ENCODE results near the gene CUL5. TPM values are rescaled to one million over a fixed set of nuclear protein-coding genes. Genes with fewer than 3 reads are reported as not detected.

CUL5 gene
- total RNA-seq, 6 experiments from 2014 or later = 32.3 to 38.4 (median 36.2) TPM

DNA sequence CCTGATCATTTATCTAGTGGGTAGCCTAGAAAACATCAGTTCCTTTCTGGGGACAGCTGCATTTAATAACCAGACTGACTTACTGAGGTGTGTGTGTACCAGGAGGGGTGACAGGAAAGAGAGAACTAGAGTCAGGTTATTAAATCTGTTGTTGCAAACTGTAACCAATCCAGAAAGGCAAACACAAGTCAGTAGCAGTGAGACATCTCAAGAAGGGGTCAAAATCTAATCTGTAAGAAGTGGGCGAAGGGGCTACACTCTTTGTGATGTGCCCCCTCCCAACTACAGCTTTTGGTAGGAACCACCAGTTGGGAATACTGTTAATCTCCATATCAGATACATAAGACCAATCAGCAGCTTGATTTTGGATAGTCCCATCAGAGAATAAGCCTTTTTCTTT, 26.3 kb downstream of the CUL5 start:
- Mint-ChIP-seq H3K36me3 (ENCODE audit: low read depth) (peaks cover 22% of the 10 kb centered on the region), H3K9me3 (no peaks in the 10 kb centered on the region), H3K4me1 (ENCODE audit: low read depth) (peaks cover 29% of the 10 kb centered on the region), H3K27me3 (ENCODE audit: insufficient read depth) (no peaks in the 10 kb centered on the region), H3K27ac (no peak overlapping the region), H3K4me3 (no peak overlapping the region)
- TF ChIP-seq CTCF (IDR thresholded peaks at IDR 0.05) = no peak
- DNase-seq = no peak

DNA sequence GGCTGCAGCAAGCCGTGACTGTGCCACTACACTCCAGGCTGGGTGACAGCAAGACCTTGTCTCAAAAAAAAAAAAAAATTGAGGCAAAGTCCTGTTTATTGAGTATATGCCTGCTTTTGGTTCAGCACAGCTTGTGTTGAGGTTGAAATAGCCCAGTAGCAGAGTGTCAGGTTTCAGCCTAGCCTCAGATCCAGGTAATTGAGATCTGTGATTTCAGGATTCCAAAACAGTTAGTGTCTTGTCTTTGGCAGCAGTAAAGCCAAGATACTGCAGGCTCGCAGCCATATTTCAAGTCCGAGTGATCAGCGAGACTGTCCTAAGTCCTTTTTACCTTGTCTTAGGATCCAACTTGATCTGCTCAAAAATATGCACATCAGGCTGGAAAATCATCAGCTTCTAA, 27.0 kb downstream of the CUL5 start:
- H3K9me3 Mint-ChIP-seq = no peaks in the 10 kb centered on the region
- no peak for DNase-seq
- H3K4me1 Mint-ChIP-seq (ENCODE audit: low read depth) = peaks cover 29% of the 10 kb centered on the region
- no peaks in the 10 kb centered on the region for H3K27me3 Mint-ChIP-seq (ENCODE audit: insufficient read depth)
- peaks cover 17% of the 10 kb centered on the region for H3K36me3 Mint-ChIP-seq (ENCODE audit: low read depth)
- TF ChIP-seq CTCF (IDR thresholded peaks at IDR 0.05) = no peak
- no peak overlapping the region; the same call in 1 of the 2 replicates for H3K27ac Mint-ChIP-seq
- no peak overlapping the region for H3K4me3 Mint-ChIP-seq

- Mint-ChIP-seq H3K27ac (no peak overlapping the region; the same call in 1 of the 2 replicates), H3K36me3 (ENCODE audit: low read depth) (peaks cover 7% of the 10 kb centered on the region; the same call in 1 of the 2 replicates), H3K4me1 (ENCODE audit: low read depth) (peaks cover 29% of the 10 kb centered on the region), H3K4me3 (no peak overlapping the region), H3K27me3 (ENCODE audit: insufficient read depth) (no peaks in the 10 kb centered on the region), H3K9me3 (no peaks in the 10 kb centered on the region)
- DNase-seq = no peak
- TF ChIP-seq CTCF (IDR thresholded peaks at IDR 0.05) = no peak
These were observed 28.5 kb downstream of the CUL5 start for GRCh38 chr11:108037211-108037610.

DNA sequence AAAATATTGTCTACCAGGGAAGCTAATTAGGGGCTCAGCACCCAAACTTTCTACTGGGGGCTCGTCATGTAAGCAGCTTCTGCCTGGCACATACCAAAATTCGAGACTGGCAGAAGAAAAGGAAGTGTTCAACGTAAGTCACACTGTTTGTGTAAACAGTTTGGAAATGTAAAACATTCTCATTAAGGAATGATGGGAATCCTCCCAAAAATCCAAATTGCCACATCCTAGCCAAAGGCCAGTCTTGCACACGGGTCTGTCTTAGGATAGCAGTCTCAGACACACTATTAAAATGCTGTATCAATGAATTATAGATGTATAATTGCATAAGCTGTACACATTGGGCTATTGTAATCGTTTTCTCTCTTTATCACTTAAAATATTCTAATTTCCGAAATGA, 28.9 kb downstream of the CUL5 start:
- H3K9me3 Mint-ChIP-seq = no peaks in the 10 kb centered on the region
- peaks cover 29% of the 10 kb centered on the region for H3K4me1 Mint-ChIP-seq (ENCODE audit: low read depth)
- peak; percentile 15 for DNase-seq
- no peaks in the 10 kb centered on the region; the same call in 1 of the 2 replicates for H3K27me3 Mint-ChIP-seq (ENCODE audit: insufficient read depth)
- no peak overlapping the region for H3K4me3 Mint-ChIP-seq
- no peak overlapping the region; the same call in 1 of the 2 replicates for H3K27ac Mint-ChIP-seq
- TF ChIP-seq CTCF (IDR thresholded peaks at IDR 0.05) = no peak
- peaks cover 7% of the 10 kb centered on the region; the same call in 1 of the 2 replicates for H3K36me3 Mint-ChIP-seq (ENCODE audit: low read depth)

DNA sequence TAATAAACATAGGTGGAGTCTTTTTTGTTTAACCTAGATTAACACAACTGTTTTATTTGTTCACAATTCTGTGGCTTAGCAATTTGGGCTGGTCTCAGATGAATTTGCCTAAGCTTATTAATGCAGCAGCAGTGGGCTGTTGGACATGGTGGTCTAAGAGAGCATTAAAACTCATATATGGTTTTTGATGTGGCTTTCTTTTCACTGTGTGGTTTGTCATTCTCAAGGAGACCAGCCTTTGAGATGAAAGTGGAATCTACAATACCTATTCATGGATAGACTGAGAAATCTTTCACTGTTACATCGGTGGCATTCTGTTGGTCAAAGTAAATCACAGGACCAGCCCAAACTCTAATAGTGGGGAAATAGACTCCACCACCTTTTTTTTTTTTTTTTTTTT, 39.6 kb downstream of the CUL5 start:
- Mint-ChIP-seq H3K4me1 (ENCODE audit: low read depth) (no peaks in the 10 kb centered on the region), H3K27ac (no peak overlapping the region), H3K27me3 (ENCODE audit: insufficient read depth) (no peaks in the 10 kb centered on the region), H3K4me3 (no peak overlapping the region), H3K9me3 (no peaks in the 10 kb centered on the region), H3K36me3 (ENCODE audit: low read depth) (peaks cover 5% of the 10 kb centered on the region; the same call in 1 of the 2 replicates)
- no peak for TF ChIP-seq CTCF (IDR thresholded peaks at IDR 0.05)
- no peak for DNase-seq

- H3K9me3 Mint-ChIP-seq = no peaks in the 10 kb centered on the region
- TF ChIP-seq CTCF (IDR thresholded peaks at IDR 0.05) = no peak
- H3K4me3 Mint-ChIP-seq = no peak overlapping the region
- peaks cover 38% of the 10 kb centered on the region for H3K36me3 Mint-ChIP-seq (ENCODE audit: low read depth)
- H3K27ac Mint-ChIP-seq = no peak overlapping the region
- DNase-seq = no peak
- no peaks in the 10 kb centered on the region for H3K4me1 Mint-ChIP-seq (ENCODE audit: low read depth)
- H3K27me3 Mint-ChIP-seq (ENCODE audit: insufficient read depth) = peaks cover 3% of the 10 kb centered on the region; the same call in 1 of the 2 replicates
These were observed 53.6 kb downstream of the CUL5 start for GRCh38 chr11:108062336-108062735.
